ENCODE measurements around the gene WHRN. TPM values are rescaled to one million over a fixed set of nuclear protein-coding genes. Genes with fewer than 3 reads are reported as not detected.

WHRN gene
- total RNA-seq, 1 experiment from 2014 or later, result 1.4 TPM

DNA sequence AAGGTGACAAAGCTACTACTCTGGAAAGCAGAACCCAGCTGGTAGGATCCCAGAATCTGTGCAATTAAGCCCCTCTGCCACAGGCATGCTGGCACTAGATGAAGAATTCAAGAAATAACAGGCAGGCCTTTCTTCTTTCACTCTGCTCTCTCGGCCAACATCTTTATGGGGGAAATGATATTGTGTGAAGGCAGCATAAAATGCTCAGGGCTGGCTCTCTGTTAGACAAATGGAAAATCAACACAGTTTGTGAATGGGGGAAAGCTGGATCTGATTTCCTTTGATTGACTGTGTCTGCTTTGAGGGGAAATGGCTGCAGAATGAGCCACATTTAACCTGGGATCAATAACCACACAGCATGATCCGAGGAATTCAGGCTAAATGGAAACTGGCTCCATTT is 88.4 kb downstream of the WHRN start:
- ChIA-PET CTCF (interaction anchor here (1.5 kb wide), 1 partner anchor 11 kb away, joined by 27 read pairs; no protein-coding TSS in a partner anchor), POLR2A (no interaction called here)
- Histone ChIP-seq H3K36me3 (ENCODE audit: control insufficient read depth, insufficient read depth, low read length) (no peaks in the 10 kb centered on the region), H3K9me3 (no peaks in the 10 kb centered on the region), H3K4me3 (ENCODE audit: low read depth, low read length) (no peak overlapping the region), H3K27me3 (replicated peaks; ENCODE audit: control insufficient read depth, insufficient read depth, low read length) (no peaks in the 10 kb centered on the region), H3K4me1 (no peaks in the 10 kb centered on the region)
- no peak overlapping the region for H3K27ac Mint-ChIP-seq (ENCODE audit: unreplicated experiment)
- H3K27me3 Mint-ChIP-seq (ENCODE audit: insufficient read depth, unreplicated experiment), result no peaks in the 10 kb centered on the region
- no peak for DNase-seq
- intact Hi-C loops (cut with micrococcal nuclease; ENCODE audit: unreplicated experiment), result no loop called here
- H3K36me3 Mint-ChIP-seq (ENCODE audit: insufficient read depth, unreplicated experiment), result no peaks in the 10 kb centered on the region
- BruUV-seq (replicated peaks), result no TSS peak
- H3K9me3 Mint-ChIP-seq (ENCODE audit: unreplicated experiment), result no peaks in the 10 kb centered on the region
- H3K4me3 Mint-ChIP-seq (ENCODE audit: unreplicated experiment), result no peak overlapping the region
- TF ChIP-seq, protein P1, sequence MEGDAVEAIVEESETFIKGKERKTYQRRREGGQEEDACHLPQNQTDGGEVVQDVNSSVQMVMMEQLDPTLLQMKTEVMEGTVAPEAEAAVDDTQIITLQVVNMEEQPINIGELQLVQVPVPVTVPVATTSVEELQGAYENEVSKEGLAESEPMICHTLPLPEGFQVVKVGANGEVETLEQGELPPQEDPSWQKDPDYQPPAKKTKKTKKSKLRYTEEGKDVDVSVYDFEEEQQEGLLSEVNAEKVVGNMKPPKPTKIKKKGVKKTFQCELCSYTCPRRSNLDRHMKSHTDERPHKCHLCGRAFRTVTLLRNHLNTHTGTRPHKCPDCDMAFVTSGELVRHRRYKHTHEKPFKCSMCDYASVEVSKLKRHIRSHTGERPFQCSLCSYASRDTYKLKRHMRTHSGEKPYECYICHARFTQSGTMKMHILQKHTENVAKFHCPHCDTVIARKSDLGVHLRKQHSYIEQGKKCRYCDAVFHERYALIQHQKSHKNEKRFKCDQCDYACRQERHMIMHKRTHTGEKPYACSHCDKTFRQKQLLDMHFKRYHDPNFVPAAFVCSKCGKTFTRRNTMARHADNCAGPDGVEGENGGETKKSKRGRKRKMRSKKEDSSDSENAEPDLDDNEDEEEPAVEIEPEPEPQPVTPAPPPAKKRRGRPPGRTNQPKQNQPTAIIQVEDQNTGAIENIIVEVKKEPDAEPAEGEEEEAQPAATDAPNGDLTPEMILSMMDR (IDR thresholded peaks at IDR 0.05; ENCODE audit: insufficient read depth in 1 of 2, low read depth in 1 of 2, low read length in 1 of 2, severe bottlenecking in 1 of 2, unreplicated experiment in 1 of 2), result no peak
- no peaks in the 10 kb centered on the region for H3K4me1 Mint-ChIP-seq (ENCODE audit: low read depth, unreplicated experiment)

- intact Hi-C loops (cut with micrococcal nuclease; ENCODE audit: unreplicated experiment), result no loop called here
Measured at GRCh38 chr9:114416290-114416689, 89.0 kb downstream of the WHRN start.

GRCh38 chr9:114414346-114414745 is 90.9 kb downstream of the WHRN start:
- no peak overlapping the region for H3K27ac Mint-ChIP-seq (ENCODE audit: unreplicated experiment)
- TF ChIP-seq, protein P1 (IDR thresholded peaks at IDR 0.05; ENCODE audit: insufficient read depth in 1 of 2, low read depth in 1 of 2, low read length in 1 of 2, severe bottlenecking in 1 of 2, unreplicated experiment in 1 of 2), result no peak
- Histone ChIP-seq H3K36me3 (ENCODE audit: control insufficient read depth, insufficient read depth, low read length) (no peaks in the 10 kb centered on the region), H3K4me1 (no peaks in the 10 kb centered on the region), H3K9me3 (no peaks in the 10 kb centered on the region), H3K27me3 (replicated peaks; ENCODE audit: control insufficient read depth, insufficient read depth, low read length) (no peaks in the 10 kb centered on the region), H3K4me3 (ENCODE audit: low read depth, low read length) (no peak overlapping the region)
- H3K9me3 Mint-ChIP-seq (ENCODE audit: unreplicated experiment), result no peaks in the 10 kb centered on the region
- H3K4me1 Mint-ChIP-seq (ENCODE audit: low read depth, unreplicated experiment), result no peaks in the 10 kb centered on the region
- CTCF ChIA-PET, result interaction anchor here (1.7 kb wide), 1 partner anchor 12 kb away, joined by 4 read pairs; no protein-coding TSS in a partner anchor
- H3K36me3 Mint-ChIP-seq (ENCODE audit: insufficient read depth, unreplicated experiment), result no peaks in the 10 kb centered on the region
- no peak overlapping the region for H3K4me3 Mint-ChIP-seq (ENCODE audit: unreplicated experiment)
- no peaks in the 10 kb centered on the region for H3K27me3 Mint-ChIP-seq (ENCODE audit: insufficient read depth, unreplicated experiment)
- intact Hi-C loops (cut with micrococcal nuclease; ENCODE audit: unreplicated experiment), result no loop called here
- no peak for DNase-seq
- BruUV-seq (replicated peaks), result no TSS peak
- POLR2A ChIA-PET, result no interaction called here

More at GRCh38 chr9:114416290-114416689, 89.0 kb downstream of the WHRN start:
- TF ChIP-seq, protein P1 (IDR thresholded peaks at IDR 0.05; ENCODE audit: insufficient read depth in 1 of 2, low read depth in 1 of 2, low read length in 1 of 2, severe bottlenecking in 1 of 2, unreplicated experiment in 1 of 2), result no peak
- no peak overlapping the region for H3K4me3 Mint-ChIP-seq (ENCODE audit: unreplicated experiment)
- no peaks in the 10 kb centered on the region for H3K9me3 Mint-ChIP-seq (ENCODE audit: unreplicated experiment)
- Histone ChIP-seq H3K9me3 (no peaks in the 10 kb centered on the region), H3K27me3 (replicated peaks; ENCODE audit: control insufficient read depth, insufficient read depth, low read length) (no peaks in the 10 kb centered on the region), H3K4me1 (no peaks in the 10 kb centered on the region), H3K36me3 (ENCODE audit: control insufficient read depth, insufficient read depth, low read length) (no peaks in the 10 kb centered on the region), H3K4me3 (ENCODE audit: low read depth, low read length) (no peak overlapping the region)
- H3K27ac Mint-ChIP-seq (ENCODE audit: unreplicated experiment), result no peak overlapping the region
- no peak for DNase-seq
- H3K4me1 Mint-ChIP-seq (ENCODE audit: low read depth, unreplicated experiment), result no peaks in the 10 kb centered on the region
- H3K27me3 Mint-ChIP-seq (ENCODE audit: insufficient read depth, unreplicated experiment), result no peaks in the 10 kb centered on the region
- BruUV-seq (replicated peaks), result no TSS peak
- ChIA-PET POLR2A (no interaction called here), CTCF (no interaction called here)
- no peaks in the 10 kb centered on the region for H3K36me3 Mint-ChIP-seq (ENCODE audit: insufficient read depth, unreplicated experiment)
